ENCODE results near the gene ZFP42.

Gene ZFP42

GRCh38 chr4:188046657-188047056 is 51.1 kb downstream of the ZFP42 start:
- no peak for TF ChIP-seq CTCF (IDR thresholded peaks at IDR 0.05; ENCODE audit: low read depth, low read length)
- no peak overlapping the region for H3K4me3 ChIP-seq (replicated peaks in 1 of 2; ENCODE audit: low read depth in 2 of 2, low read length in 2 of 2)
- no peak for DNase-seq (ENCODE audit: low read depth in 2 of 2)

- no peak for TF ChIP-seq CTCF (IDR thresholded peaks at IDR 0.05; ENCODE audit: low read depth, low read length)
- H3K4me3 ChIP-seq (replicated peaks in 1 of 2; ENCODE audit: low read depth in 2 of 2, low read length in 2 of 2): no peak overlapping the region
- DNase-seq (ENCODE audit: low read depth in 2 of 2): no peak
Measured at GRCh38 chr4:188053302-188053701, 57.7 kb downstream of the ZFP42 start.

Data from cardiac fibroblast (primary cell).